Endodermal cell (in vitro differentiated cells): ENCODE measurements around the gene NTRK3. TPM values are rescaled to one million over a fixed set of nuclear protein-coding genes. Genes with fewer than 3 reads are reported as not detected.

Source experiments
- DNase-seq: peaks from one replicate; pipeline ENCODE4 v3.0.0-alpha.2; 2017
- H3K27ac ChIP-seq: 2 replicates; pipeline ENCODE4 v1.5.1; 2013; ENCODE audit warnings: mild to moderate bottlenecking, low read depth, low read length, moderate library complexity
- H3K27me3 ChIP-seq: 2 replicates; pipeline ENCODE4 v1.6.1; 2013; ENCODE audit warnings: mild to moderate bottlenecking, low read length, moderate library complexity; ENCODE audit not compliant: insufficient read depth, control insufficient read depth, poor library complexity, severe bottlenecking
- H3K36me3 ChIP-seq: 2 replicates; pipeline ENCODE4 v1.7.0; 2013; ENCODE audit warnings: mild to moderate bottlenecking, low read length, moderate library complexity; ENCODE audit not compliant: control insufficient read depth, insufficient read depth
- H3K4me1 ChIP-seq: one replicate; pipeline ENCODE4 v1.7.0; 2013; ENCODE audit warnings: low read length; ENCODE audit not compliant: control insufficient read depth, insufficient read depth
- H3K4me3 ChIP-seq: 2 replicates; pipeline ENCODE4 v1.5.1; 2013; ENCODE audit warnings: mild to moderate bottlenecking, low read length, moderate library complexity
- H3K9ac ChIP-seq: 2 replicates; pipeline ENCODE4 v1.6.1; 2013; ENCODE audit warnings: mild to moderate bottlenecking, low read length, moderate library complexity; ENCODE audit not compliant: poor library complexity, severe bottlenecking; ENCODE audit errors: extremely low read depth
- H3K9me3 ChIP-seq: 2 replicates; pipeline ENCODE4 v1.6.1; 2013; ENCODE audit warnings: mild to moderate bottlenecking, low read length, moderate library complexity; ENCODE audit not compliant: control insufficient read depth
- H3K27ac Mint-ChIP-seq: 2 replicates; pipeline ENCODE4 v1.8.0; 2020; ENCODE audit warnings: mixed read lengths
- H3K27me3 Mint-ChIP-seq: 2 replicates; pipeline ENCODE4 v1.8.0; 2021; ENCODE audit warnings: mild to moderate bottlenecking, mixed read lengths; ENCODE audit not compliant: insufficient read depth
- H3K36me3 Mint-ChIP-seq: 2 replicates; pipeline ENCODE4 v1.8.0; 2020; ENCODE audit warnings: low read depth, mixed read lengths
- H3K4me1 Mint-ChIP-seq: 2 replicates; pipeline ENCODE4 v1.8.0; 2020; ENCODE audit warnings: mixed read lengths
- H3K4me3 Mint-ChIP-seq: 2 replicates; pipeline ENCODE4 v1.8.0; 2020; ENCODE audit warnings: mild to moderate bottlenecking, moderate library complexity, mixed read lengths
- H3K9me3 Mint-ChIP-seq: 2 replicates; pipeline ENCODE4 v1.8.0; 2020; ENCODE audit warnings: mild to moderate bottlenecking, mixed read lengths
- WGBS, 2 experiments: methylation state at CpG; one replicate each; pipeline versions ENCODE4 v1.1.5 to v1.1.7; 2013; ENCODE audit warnings: missing lambda C conversion rate in 2 of 2, mixed read lengths in 1 of 2; ENCODE audit not compliant: insufficient coverage in 1 of 2, insufficient read length in 1 of 2; 5-methylcytosine and 5-hydroxymethylcytosine counted together
- total RNA-seq, 2 donors: library from RNA; stranded (reverse); fragmentation: NEBNext Ultra II Directional in 1 of 2; extraction: Animal tissue kit (Norgen Biotek cat#: 25700) in 1 of 2; gene quantifications; 2 replicates in 1 of 2; 3 replicates in 1 of 2; pipeline ENCODE4 v1.2.1, GENCODE V29; 2021
- TF ChIP-seq, protein P1 (sequence below): fragments of 200-600 bp; sonication (generic); conservative IDR thresholded peaks from 2 replicates; pipeline ENCODE4 v1.5.0; 2021; ENCODE audit warnings: antibody characterized with exemption, mild to moderate bottlenecking

Gene NTRK3
- total RNA-seq, 2 donors from 2014 or later, result 0.11 to 0.86 TPM

DNA sequence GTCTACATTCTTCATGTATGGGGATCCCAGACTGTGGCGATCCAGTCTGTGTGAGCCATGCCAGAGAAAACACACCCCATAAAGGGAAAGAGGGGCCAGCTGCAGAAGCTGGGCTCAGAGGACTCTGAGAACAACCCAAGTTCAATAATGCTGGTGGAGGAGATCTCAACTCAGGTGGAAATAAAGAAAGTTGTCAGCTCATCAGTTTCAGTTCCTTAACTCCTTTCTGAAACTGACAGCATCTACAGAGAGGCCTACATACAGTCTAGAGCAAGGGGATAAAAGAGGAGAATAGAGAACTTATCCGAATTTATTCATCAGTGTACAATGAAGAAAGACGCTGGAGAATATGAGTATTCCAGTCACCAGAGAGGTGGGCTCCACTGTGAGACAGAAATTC is 77.0 kb downstream of the NTRK3 start:
- H3K36me3 ChIP-seq, result no peaks in the 10 kb centered on the region
- no peak overlapping the region for H3K27ac Mint-ChIP-seq

DNA sequence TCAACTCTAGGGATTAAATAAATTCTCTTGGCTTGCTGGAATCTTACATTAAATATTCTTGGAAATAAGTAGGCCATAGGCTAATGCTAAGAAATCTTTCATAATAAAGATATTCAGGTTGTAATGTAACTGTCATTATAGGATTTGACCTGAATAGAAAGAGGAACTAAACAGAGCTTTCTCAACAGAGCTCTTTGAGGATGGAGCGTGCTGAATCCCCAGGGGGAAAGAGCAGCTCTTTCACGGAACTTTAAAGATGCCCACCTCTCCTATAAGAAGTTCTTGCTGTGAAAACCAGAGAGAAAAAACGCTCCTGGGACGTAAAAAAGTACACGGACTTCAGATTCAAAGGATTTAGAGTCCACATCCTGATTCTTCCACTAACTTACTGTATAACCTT is 77.9 kb downstream of the NTRK3 start:
- Histone ChIP-seq H3K9ac (no peak overlapping the region), H3K27ac (no peak overlapping the region), H3K27me3 (peaks cover 12% of the 10 kb centered on the region), H3K4me3 (no peak overlapping the region), H3K9me3 (no peaks in the 10 kb centered on the region), H3K36me3 (no peaks in the 10 kb centered on the region), H3K4me1 (no peaks in the 10 kb centered on the region)
- TF ChIP-seq, protein P1, sequence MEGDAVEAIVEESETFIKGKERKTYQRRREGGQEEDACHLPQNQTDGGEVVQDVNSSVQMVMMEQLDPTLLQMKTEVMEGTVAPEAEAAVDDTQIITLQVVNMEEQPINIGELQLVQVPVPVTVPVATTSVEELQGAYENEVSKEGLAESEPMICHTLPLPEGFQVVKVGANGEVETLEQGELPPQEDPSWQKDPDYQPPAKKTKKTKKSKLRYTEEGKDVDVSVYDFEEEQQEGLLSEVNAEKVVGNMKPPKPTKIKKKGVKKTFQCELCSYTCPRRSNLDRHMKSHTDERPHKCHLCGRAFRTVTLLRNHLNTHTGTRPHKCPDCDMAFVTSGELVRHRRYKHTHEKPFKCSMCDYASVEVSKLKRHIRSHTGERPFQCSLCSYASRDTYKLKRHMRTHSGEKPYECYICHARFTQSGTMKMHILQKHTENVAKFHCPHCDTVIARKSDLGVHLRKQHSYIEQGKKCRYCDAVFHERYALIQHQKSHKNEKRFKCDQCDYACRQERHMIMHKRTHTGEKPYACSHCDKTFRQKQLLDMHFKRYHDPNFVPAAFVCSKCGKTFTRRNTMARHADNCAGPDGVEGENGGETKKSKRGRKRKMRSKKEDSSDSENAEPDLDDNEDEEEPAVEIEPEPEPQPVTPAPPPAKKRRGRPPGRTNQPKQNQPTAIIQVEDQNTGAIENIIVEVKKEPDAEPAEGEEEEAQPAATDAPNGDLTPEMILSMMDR, result no peak
- WGBS, 2 experiments, result 85 to 91% methylated on average over 4 to 5 of the region's 5 CpGs
- Mint-ChIP-seq H3K36me3 (no peaks in the 10 kb centered on the region), H3K4me1 (no peaks in the 10 kb centered on the region), H3K27ac (no peak overlapping the region), H3K4me3 (no peak overlapping the region), H3K27me3 (peaks cover 8% of the 10 kb centered on the region), H3K9me3 (no peaks in the 10 kb centered on the region)
- no peak for DNase-seq

More for the DNA sequence above, 77.0 kb downstream of the NTRK3 start:
- DNase-seq, result no peak
- Histone ChIP-seq H3K4me3 (no peak overlapping the region), H3K27me3 (peaks cover 16% of the 10 kb centered on the region), H3K9me3 (no peaks in the 10 kb centered on the region), H3K4me1 (no peaks in the 10 kb centered on the region), H3K27ac (no peak overlapping the region), H3K9ac (no peak overlapping the region)
- no peaks in the 10 kb centered on the region for H3K4me1 Mint-ChIP-seq
- H3K4me3 Mint-ChIP-seq, result no peak overlapping the region
- 82 to 94% methylated on average over 3 of the region's 3 CpGs for WGBS, 2 experiments
- peaks cover 8% of the 10 kb centered on the region for H3K27me3 Mint-ChIP-seq
- no peaks in the 10 kb centered on the region for H3K9me3 Mint-ChIP-seq
- TF ChIP-seq, protein P1, result no peak
- no peaks in the 10 kb centered on the region for H3K36me3 Mint-ChIP-seq

DNA sequence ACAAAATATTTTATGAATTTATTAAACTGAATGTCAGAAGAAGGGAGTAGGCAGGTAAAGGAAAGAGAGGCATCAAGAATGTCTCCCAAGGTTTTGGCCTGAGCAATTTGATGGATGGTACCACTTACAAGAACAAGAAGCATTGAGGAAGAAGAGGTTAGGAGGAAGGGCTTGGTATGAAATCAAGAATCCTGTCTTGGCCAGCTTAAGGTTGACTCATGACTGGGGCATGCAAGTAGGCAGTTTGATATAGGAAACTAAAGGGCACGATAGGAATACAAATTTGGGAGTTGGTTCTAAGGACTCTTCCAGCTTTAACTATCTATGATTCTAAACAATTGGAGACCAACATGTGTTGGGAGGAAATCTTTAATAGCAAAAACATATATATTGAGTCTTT is 79.1 kb downstream of the NTRK3 start:
- Histone ChIP-seq H3K27me3 (peaks cover 12% of the 10 kb centered on the region), H3K9me3 (no peaks in the 10 kb centered on the region), H3K4me3 (no peak overlapping the region), H3K9ac (no peak overlapping the region), H3K27ac (no peak overlapping the region), H3K4me1 (no peaks in the 10 kb centered on the region), H3K36me3 (no peaks in the 10 kb centered on the region)
- no peak overlapping the region for H3K27ac Mint-ChIP-seq
- H3K27me3 Mint-ChIP-seq, result peaks cover 7% of the 10 kb centered on the region
- DNase-seq, result no peak
- H3K4me3 Mint-ChIP-seq, result no peak overlapping the region
- H3K4me1 Mint-ChIP-seq, result no peaks in the 10 kb centered on the region
- TF ChIP-seq, protein P1, result no peak
- WGBS, 2 experiments, result 100% methylated on average over 1 of the region's 1 CpG; no CpG with 5 or more reads in 1 of the 2 experiments
- H3K36me3 Mint-ChIP-seq, result no peaks in the 10 kb centered on the region
- H3K9me3 Mint-ChIP-seq, result no peaks in the 10 kb centered on the region
